Dermis microvascular lymphatic vessel endothelial cell (primary cell): ENCODE data around the gene GJB4. TPM values are rescaled to one million over a fixed set of nuclear protein-coding genes. Genes with fewer than 3 reads are reported as not detected.

Experiments used
- DNase-seq, 2 donors: peaks; one replicate each; pipeline versions ENCODE4 v3.0.0 to v3.0.0-alpha.2; 2010; ENCODE audit warnings: low read depth in 2 of 2
- total RNA-seq: library from RNA; depleted of rRNA; stranded (reverse); fragments of >200 nt; gene quantifications from 2 replicates; pipeline ENCODE4 v1.2.1, GENCODE V29; 2014

The GJB4 gene
- total RNA-seq, 1 donor from 2014 or later, result not detected

DNA sequence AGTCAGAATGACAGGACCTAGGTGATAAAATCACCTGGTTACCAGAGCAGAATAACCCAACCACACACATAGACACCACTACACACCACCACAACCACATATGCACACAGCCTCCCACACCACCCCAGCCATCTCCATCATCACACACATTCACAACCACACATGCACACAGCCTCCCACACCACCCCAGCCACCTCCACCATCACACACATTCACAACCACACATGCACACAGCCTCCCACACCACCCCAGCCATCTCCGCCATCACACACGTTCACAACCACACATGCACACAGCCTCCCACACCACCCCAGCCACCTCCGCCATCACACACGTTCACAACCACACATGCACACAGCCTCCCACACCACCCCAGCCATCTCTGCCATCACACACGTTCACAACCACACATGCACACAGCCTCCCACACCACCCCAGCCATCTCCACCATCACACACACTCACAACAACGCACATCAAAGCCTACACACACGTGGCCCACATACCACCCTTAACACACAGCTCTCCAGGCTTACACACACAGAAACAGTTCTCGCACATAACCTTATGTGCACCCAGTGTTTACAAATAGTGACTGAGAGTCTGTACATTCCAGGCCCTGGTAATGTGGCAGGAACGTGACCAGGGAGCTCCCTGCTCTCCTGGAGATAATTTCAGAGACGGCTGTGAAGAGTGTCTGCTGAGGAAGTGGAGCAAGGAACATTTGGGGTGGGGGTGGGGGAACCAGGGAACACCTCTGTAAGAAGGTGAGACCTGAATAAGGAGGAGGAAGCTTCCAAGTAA lies 18.2 kb downstream of the GJB4 start:
- no peak for DNase-seq

DNA sequence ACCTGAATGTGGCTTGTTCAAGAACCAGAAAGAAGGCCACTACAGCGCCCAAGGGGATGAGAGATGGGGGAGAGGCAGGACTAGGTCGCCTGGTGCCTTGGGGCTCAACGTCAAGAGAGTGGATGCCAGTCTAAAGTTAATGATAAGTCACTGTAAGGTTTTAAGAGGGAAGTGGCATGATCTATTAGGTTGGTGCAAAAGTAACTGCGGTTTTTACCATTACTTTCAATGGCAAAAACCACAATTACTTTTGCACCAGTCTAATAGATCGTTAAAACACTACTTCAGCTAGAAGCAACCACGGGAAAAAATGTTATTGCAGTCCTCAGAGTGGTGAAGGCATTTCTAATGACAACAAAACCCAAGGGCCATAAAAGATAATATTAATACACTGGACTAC lies 18.8 kb downstream of the GJB4 start:
- no peak for DNase-seq

DNA sequence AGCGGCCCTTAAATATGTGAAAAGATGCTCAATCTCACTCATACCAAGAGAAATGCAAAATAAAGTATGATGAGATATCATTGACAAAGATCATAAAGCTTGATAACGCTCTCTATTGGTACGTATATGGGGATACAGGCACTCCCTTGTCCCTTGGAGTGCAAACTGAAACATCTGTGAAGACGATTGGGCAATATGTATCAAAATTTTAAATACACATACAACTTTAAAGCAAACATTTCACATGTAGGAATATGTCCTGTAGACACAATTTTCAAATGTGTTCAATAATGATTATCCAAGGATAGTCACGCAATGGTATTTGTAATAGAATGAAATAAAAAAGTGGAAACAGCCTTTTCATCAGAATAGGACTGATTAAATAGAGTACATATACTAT lies 19.5 kb downstream of the GJB4 start:
- DNase-seq, result no peak

DNA sequence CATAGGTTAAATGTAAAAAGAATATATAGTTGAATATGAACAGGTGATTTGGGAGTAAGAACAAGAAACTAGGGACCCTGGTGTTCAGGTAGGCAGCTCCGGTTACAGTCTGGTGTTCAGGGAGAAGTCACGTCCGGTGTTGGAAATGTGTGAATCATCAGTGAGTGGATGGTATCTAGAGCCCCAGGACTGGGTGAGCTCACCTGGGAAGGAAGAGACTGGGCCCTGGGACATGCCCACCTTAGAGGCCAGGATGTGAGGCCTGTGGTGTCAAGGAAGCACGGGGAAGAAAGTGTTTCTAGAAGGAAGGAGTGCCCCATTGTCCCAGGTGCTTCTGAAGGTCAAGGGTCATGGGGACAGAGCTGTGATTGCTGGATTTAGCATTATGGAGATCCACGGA lies 20.0 kb downstream of the GJB4 start:
- no peak for DNase-seq

DNA sequence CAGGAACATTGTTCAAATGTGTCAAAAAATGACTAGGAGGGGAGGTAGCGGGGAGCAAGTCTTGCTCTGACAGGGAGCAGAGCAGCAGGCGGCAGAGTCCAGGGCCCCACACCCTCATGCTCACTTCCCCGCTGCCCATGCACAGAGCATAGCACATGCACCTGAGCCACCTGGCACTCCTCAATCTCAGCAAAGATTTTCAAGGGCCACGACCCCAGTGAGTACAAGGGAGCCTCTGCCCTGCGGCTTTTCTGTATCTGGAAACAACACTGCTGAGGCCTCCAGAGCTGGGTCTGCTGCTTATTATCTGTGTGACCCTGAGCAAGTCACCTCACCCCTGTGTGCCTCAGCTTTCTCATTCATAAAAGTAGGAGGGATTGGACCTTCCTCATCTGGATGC lies 20.4 kb downstream of the GJB4 start:
- DNase-seq, result no peak

DNA sequence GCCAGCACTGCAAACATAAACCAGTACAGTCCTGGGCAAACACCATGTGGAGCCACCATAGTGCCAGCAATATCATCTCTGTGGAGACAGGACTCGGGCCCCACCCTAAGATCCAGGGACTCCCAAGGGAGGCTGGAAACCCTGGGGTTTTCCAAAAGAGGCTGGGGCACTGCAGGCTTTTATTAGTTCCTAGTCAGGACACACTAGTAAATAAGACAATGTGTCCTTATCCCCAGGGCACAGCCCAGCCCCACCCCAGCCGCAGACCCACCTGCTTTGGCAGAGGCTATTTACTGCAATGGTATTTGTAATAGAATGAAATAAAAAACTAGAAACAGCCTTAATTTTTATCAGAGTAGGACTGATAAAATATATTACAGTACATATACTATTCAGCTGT lies 21.0 kb downstream of the GJB4 start:
- DNase-seq, result no peak

DNA sequence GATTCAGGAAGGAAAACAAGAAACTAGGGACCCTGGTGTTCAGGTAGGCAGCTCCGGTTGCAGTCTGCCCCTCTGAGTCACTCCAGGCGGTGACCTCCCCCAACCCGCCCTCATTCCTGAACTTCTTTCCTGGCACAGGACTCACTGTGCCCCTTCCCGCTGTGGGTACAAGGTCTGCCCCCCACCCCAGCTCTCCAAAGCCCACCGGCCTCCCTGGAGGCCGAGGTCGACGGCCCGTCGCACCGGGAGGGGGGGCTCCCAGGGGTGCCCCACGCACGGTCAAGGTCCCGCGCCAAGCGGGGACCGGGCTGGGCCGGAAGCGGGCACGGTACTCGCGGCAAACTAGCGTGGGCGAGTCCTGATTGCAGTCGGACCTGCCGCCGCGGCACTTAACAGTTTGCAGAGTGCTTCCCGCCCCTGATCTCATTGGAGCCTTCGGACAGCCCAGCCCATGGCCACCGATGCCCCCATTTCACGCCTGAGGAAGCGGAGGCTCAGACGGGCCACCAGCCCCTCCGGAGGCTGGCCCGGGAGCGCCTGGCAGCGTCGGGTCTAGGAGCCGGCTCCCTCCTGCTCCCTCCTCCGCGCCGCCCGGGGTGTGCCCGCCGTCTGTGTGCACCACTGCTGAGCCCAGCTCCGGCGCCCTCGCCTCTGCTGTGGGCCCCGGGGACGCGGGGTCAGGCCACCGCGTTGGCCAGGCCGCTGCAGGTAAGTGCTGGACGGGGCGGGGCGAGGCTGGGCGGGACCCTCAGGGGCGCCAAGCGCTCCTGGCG lies 21.7 kb downstream of the GJB4 start, which contains the start of gene GJB3:
TSS of gene GJB3 (plus strand) at position 144 of the 773 bp plus-strand sequence. CDS start 3,549 bp downstream, outside the sequence.
- DNase-seq, result no peak

DNA sequence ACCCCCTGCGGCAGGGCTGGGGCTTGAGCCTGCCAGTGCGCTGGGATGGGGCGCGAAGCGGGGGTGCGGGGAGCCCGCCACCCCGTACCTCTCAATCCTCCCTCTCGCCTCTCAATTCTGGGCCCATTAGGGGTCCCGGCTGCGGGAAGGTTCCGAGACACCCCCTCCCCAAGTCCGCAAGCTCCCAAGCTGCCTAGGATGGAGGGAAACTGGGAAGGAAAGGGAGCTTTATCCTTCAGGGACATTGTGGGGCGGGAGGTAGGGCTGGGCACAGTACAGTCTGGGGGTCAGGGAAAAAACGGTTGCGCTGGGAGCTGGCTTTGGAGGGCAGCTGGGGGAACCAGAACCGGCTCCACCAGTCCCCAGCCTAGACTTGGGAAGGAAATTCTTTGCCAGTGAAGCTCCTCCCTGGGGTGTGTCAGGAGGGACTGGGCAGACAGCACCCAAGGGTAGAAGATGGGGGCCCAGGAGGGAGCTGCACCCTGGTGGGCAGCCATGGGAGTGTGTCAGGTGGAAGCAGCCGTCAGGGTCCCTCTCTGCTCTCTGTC lies 22.4 kb downstream of the GJB4 start:
- no peak for DNase-seq

DNA sequence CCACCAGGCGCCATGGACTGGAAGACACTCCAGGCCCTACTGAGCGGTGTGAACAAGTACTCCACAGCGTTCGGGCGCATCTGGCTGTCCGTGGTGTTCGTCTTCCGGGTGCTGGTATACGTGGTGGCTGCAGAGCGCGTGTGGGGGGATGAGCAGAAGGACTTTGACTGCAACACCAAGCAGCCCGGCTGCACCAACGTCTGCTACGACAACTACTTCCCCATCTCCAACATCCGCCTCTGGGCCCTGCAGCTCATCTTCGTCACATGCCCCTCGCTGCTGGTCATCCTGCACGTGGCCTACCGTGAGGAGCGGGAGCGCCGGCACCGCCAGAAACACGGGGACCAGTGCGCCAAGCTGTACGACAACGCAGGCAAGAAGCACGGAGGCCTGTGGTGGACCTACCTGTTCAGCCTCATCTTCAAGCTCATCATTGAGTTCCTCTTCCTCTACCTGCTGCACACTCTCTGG lies 25.2 kb downstream of the GJB4 start:
- DNase-seq, result no peak

DNA sequence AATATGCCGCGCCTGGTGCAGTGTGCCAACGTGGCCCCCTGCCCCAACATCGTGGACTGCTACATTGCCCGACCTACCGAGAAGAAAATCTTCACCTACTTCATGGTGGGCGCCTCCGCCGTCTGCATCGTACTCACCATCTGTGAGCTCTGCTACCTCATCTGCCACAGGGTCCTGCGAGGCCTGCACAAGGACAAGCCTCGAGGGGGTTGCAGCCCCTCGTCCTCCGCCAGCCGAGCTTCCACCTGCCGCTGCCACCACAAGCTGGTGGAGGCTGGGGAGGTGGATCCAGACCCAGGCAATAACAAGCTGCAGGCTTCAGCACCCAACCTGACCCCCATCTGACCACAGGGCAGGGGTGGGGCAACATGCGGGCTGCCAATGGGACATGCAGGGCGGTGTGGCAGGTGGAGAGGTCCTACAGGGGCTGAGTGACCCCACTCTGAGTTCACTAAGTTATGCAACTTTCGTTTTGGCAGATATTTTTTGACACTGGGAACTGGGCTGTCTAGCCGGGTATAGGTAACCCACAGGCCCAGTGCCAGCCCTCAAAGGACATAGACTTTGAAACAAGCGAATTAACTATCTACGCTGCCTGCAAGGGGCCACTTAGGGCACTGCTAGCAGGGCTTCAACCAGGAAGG lies 25.8 kb downstream of the GJB4 start:
- no peak for DNase-seq

DNA sequence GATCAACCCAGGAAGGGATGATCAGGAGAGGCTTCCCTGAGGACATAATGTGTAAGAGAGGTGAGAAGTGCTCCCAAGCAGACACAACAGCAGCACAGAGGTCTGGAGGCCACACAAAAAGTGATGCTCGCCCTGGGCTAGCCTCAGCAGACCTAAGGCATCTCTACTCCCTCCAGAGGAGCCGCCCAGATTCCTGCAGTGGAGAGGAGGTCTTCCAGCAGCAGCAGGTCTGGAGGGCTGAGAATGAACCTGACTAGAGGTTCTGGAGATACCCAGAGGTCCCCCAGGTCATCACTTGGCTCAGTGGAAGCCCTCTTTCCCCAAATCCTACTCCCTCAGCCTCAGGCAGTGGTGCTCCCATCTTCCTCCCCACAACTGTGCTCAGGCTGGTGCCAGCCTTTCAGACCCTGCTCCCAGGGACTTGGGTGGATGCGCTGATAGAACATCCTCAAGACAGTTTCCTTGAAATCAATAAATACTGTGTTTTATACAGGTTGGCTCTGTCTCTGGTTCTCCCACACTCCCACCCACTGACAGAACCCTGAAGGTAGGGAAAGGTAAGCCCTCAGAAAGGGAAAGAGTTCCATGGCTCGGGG lies 26.4 kb downstream of the GJB4 start:
- no peak for DNase-seq

DNA sequence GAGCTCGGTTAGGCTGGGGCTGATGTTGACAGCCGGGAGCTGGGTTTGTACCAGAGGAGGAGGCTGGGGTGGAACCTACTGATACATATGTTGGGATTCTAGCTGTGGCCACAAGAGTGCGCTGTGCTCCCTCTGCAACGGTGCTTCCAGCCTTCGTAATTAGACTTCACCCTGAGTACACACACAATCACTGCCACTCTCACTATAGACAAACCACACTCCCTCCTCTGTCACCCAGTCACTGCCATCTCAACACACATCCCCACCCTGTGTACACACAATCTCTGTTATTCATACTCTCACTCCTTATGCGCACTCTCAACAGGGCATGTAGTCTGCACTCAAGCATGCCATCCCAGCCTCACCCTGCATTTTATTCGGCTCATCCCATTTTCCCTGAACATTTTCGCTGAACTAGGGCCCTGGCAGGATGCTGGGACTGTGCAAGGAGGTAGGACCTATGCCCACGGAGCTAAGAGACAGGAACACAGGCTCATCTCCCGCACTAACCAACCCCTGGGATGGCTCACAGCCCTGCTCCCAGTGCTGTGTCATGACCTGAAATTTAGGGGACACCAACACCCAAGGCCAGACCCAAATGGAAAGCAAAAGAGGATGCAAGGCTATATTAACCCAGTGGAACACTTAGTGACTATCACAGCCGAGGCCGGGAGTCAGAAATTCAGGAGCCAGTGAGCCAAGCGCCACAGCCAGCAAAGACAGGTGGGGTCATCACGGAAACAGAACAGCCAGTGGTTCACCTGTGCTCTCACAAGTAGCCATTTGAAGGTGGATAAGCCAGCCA lies 27.2 kb downstream of the GJB4 start:
- peak; percentile 71 to 83 for DNase-seq

DNA sequence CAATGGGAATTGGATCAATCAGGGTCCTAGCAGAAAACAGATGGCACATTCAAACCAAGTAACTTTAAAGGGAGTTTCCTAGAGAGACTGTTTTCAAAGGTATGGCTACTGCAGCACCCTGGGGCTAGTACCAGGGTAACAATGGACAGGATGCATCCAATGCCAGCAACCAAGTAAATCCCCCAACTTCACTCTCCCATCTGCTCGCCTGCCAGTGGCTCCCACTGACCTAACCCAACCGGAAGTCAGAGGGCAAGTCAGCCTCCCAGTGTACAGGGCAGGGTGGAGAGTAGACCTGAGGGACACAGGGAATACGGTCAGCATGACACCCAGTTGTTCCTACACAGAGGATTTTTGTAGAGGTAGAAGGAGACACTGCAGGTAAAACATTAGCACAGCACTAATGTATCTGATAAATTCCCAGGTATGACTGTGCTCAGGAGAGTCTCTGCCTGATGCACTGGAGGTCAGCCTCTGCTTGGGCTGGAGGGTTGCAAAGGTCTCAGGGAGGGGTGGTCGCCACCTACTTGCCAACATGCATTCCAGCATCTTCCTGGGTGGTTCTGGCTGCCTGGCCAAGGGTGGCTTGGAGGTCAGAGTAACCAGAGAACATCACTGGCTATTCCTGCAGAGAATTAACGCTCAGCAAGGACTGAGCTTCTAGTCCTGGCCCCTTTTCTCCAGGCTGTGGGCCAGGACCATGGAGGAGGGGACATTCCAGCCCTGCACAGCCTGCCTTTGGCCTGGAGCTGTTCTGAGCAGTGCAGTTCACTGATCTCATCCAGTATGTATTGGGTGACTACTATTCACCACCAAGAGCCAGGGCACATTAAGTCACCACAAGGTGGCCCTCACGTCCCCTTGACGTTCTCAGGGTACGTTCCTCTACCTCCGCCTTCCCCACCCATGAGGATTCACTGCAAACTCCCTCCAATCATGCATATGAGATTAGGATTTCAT lies 28.2 kb downstream of the GJB4 start:
- DNase-seq, result peak; percentile 25 to 71

DNA sequence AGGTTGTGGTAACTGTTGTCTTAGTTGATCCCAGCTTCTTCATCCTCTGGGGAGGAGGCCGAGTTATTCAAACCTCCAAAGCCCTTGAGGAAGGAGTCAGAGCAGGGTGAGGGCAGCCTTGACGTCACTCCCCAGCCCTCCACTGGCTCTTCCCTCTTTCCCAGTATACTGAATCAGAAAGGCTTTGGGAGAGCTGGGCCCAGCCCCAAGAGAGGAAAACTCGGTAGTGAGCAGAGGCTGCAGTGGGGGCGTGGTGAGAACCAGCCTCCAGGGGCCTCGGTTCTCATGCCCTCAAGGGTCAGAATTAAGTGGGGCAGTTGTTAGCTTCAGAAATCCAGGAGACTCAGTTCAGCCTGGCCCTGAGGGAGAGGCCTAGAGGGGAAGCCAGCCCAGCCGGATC lies 31.4 kb downstream of the GJB4 start:
- DNase-seq, result no peak

DNA sequence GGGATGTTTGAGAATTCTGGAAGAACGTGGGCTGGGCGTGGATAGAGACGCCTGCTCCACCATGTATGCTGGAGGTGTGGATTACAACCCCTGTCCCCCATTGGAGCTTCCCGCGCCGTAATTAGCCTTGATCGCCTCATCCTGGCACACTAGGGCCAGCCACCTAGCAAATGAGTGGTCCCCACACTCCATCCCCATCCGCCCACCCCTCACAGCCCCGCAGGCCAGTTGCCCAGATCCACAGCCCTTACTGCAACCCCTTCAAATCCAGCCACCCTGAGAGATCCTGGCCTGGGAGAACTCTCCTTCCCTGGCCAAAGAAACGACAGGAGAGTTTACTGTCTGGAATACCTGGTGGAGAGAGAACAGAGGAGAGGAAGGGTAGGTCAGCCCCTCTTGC lies 32.9 kb downstream of the GJB4 start:
- DNase-seq, result no peak

DNA sequence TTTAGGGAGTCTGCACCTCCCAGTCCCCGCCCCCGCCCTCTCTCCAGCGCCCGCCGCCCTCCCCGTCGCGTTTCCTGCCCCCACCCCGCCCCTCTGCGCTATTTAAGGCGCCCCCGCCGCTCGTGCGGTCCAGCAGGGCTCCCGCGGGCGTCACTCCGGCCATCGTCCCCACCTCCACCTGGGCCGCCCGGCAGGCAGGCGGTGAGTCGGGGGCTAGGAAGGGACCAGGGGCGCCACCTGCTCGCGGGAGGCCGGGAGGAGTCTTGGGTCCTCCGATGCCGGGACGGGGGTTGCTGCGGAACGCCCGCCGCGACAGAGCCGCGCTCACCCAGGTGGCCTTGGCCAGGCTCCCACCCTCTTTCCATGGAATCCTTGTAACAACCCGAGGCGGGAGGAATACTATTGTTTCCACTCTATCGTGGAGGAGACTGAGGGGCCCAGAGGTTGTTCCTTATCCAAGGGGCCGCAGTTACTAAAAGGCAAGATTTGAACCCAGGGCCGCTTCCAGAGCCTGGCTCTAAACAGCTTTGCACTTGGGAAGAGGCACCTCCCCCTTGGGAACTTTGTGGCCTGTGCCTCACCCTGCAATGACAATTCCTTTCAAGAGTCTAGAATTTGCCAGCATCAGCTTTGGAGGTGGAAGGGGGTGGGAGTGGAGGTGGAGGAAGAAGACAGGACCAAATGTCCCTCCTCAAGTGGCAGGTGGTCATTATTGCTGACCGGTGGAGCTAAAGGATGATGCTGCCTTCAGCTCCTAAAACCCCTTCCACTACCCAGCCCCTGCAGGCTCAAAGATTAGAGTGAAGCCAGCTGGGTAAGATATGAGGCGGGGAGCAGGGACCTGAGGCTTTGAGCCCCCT lies 33.6 kb downstream of the GJB4 start, which contains the start of gene GJA4:
TSS of gene GJA4 (plus strand) at position 132 of the 860 bp plus-strand sequence. CDS start 1,215 bp downstream, outside the sequence.
- DNase-seq, result peak in 1 of 2 donors; percentile 41

DNA sequence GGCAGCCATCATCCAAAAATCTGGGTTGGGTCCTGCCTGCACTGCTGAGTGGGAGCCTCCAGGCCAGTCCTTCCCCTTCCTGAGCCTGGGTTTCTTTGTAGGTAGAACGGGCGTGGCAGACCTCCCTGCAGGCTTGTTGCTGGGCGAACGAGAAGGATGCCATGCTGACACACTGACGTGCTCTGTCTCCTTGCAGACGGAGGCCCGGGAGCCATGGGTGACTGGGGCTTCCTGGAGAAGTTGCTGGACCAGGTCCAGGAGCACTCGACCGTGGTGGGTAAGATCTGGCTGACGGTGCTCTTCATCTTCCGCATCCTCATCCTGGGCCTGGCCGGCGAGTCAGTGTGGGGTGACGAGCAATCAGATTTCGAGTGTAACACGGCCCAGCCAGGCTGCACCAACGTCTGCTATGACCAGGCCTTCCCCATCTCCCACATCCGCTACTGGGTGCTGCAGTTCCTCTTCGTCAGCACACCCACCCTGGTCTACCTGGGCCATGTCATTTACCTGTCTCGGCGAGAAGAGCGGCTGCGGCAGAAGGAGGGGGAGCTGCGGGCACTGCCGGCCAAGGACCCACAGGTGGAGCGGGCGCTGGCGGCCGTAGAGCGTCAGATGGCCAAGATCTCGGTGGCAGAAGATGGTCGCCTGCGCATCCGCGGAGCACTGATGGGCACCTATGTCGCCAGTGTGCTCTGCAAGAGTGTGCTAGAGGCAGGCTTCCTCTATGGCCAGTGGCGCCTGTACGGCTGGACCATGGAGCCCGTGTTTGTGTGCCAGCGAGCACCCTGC lies 34.7 kb downstream of the GJB4 start:
- no peak for DNase-seq

DNA sequence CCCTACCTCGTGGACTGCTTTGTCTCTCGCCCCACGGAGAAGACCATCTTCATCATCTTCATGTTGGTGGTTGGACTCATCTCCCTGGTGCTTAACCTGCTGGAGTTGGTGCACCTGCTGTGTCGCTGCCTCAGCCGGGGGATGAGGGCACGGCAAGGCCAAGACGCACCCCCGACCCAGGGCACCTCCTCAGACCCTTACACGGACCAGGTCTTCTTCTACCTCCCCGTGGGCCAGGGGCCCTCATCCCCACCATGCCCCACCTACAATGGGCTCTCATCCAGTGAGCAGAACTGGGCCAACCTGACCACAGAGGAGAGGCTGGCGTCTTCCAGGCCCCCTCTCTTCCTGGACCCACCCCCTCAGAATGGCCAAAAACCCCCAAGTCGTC lies 35.2 kb downstream of the GJB4 start:
- no peak for DNase-seq
